K562 treated with DMSO at 1 percent for 24 hours (cell line): Measurements from ENCODE around the gene NCF1. TPM values are rescaled to one million over a fixed set of nuclear protein-coding genes. Genes with fewer than 3 reads are reported as not detected.

Experiments
- total RNA-seq: library from RNA; unstranded; fragments of 300-600 nt; gene quantifications from 2 replicates; pipeline ENCODE4 v1.2.3, GENCODE V29; 2022; ENCODE audit warnings: low read depth; ENCODE audit not compliant: insufficient read depth

Gene NCF1
- 0.72 TPM in 1 of 2 replicates, not detected in the other for total RNA-seq

GRCh38 chr7:74773760-74774750 lies at the start of gene NCF1:
Gene NCF1, plus strand, starts transcription at chr7:74774011. Its CDS starts 21 bp downstream, at chr7:74774032.

Other genes starting within 250 kb of the NCF1 start
- 61.5 and 65.2 TPM in 2 replicates for gene GTF2I, start 116.3 kb upstream of the NCF1 start, total RNA-seq
- gene GTF2IRD2, start 77.6 kb downstream of the NCF1 start, total RNA-seq, result 18.1 and 24.0 TPM in 2 replicates
- gene CASTOR2, start 190.7 kb downstream of the NCF1 start, total RNA-seq, result 16.9 and 18.3 TPM in 2 replicates